Measurements from ENCODE around the gene SPTBN4.

SPTBN4 gene

GRCh38 chr19:40603071-40603388 lies 136.2 kb downstream of the SPTBN4 start:
- Histone ChIP-seq H2AFZ (ENCODE audit: low read depth, low read length) (no peak overlapping the region), H3K27me3 (ENCODE audit: insufficient read depth, low read length) (no peaks in the 10 kb centered on the region), H3K9me3 (ENCODE audit: low read length) (no peaks in the 10 kb centered on the region), H3K36me3 (ENCODE audit: insufficient read depth, low read length) (peaks cover 22% of the 10 kb centered on the region), H3K4me1 (ENCODE audit: insufficient read depth, low read length) (peaks cover 11% of the 10 kb centered on the region), H3K4me3 (ENCODE audit: low read length) (no peak overlapping the region)

GRCh38 chr19:40603389-40604170 lies 136.8 kb downstream of the SPTBN4 start:
- H3K27me3 ChIP-seq (ENCODE audit: insufficient read depth, low read length) = no peaks in the 10 kb centered on the region

DNA sequence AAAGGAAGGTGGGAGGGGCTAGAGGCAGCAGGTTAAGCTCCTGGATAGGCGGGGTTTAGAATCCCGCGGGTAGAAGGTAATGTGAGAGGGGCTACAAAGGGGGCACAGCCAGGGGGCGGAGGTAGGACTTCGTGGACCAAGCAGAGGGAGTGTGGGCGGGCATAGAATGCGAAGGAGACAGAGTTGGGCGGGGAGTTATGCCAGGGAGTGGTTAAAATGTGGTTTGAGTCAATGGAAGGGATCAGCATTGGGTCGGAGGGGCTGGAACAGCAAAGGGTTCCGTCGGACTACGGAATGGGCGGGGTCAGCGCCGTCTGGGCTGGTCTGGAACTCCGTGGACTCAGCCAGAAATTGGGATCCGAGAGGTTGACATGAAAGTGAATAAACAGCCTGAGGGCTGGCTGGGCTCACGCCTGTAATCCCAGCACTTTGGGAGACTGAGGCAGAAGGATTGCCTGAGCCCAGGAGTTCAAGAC lies 137.4 kb downstream of the SPTBN4 start:
- Histone ChIP-seq H3K4me3 (ENCODE audit: low read length) (no peak overlapping the region), H2AFZ (ENCODE audit: low read depth, low read length) (no peak overlapping the region), H3K36me3 (ENCODE audit: insufficient read depth, low read length) (peaks cover 26% of the 10 kb centered on the region), H3K9me3 (ENCODE audit: low read length) (no peaks in the 10 kb centered on the region), H3K27me3 (ENCODE audit: insufficient read depth, low read length) (no peaks in the 10 kb centered on the region), H3K4me1 (ENCODE audit: insufficient read depth, low read length) (peaks cover 6% of the 10 kb centered on the region)

More at GRCh38 chr19:40603389-40604170, 136.8 kb downstream of the SPTBN4 start:
- no peak overlapping the region for H2AFZ ChIP-seq (ENCODE audit: low read depth, low read length)
- H3K4me1 ChIP-seq (ENCODE audit: insufficient read depth, low read length) = peaks cover 11% of the 10 kb centered on the region
- no peaks in the 10 kb centered on the region for H3K9me3 ChIP-seq (ENCODE audit: low read length)
- H3K4me3 ChIP-seq (ENCODE audit: low read length) = no peak overlapping the region
- H3K36me3 ChIP-seq (ENCODE audit: insufficient read depth, low read length) = peaks cover 26% of the 10 kb centered on the region

DNA sequence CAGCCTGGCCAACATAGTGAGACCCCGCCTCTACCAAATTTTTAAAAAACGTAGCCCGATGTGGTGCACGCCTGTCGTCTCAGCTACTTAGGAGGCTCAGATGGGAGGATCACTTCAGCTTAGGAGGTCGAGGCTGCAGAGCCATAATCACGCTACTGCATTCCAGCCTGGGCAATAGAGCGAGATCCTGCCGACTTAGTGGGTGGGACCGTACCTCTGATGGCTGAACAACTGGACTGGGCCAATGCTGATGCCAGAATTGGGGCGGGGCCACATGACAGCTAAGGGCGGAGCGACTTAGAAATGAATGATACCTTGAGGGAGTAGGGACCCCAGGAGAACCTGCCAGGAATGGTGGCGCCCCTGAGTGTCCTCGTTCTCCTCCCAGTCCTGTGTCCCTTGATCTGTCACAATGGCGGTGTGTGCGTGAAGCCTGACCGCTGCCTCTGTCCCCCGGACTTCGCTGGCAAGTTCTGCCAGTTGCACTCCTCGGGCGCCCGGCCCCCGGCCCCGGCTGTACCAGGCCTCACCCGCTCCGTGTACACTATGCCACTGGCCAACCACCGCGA lies 137.9 kb downstream of the SPTBN4 start:
- no peaks in the 10 kb centered on the region for H3K27me3 ChIP-seq (ENCODE audit: insufficient read depth, low read length)
- no peaks in the 10 kb centered on the region for H3K9me3 ChIP-seq (ENCODE audit: low read length)
- peaks cover 26% of the 10 kb centered on the region for H3K36me3 ChIP-seq (ENCODE audit: insufficient read depth, low read length)
- peaks cover 1% of the 10 kb centered on the region for H3K4me1 ChIP-seq (ENCODE audit: insufficient read depth, low read length)
- no peak overlapping the region for H2AFZ ChIP-seq (ENCODE audit: low read depth, low read length)
- H3K4me3 ChIP-seq (ENCODE audit: low read length) = no peak overlapping the region

DNA sequence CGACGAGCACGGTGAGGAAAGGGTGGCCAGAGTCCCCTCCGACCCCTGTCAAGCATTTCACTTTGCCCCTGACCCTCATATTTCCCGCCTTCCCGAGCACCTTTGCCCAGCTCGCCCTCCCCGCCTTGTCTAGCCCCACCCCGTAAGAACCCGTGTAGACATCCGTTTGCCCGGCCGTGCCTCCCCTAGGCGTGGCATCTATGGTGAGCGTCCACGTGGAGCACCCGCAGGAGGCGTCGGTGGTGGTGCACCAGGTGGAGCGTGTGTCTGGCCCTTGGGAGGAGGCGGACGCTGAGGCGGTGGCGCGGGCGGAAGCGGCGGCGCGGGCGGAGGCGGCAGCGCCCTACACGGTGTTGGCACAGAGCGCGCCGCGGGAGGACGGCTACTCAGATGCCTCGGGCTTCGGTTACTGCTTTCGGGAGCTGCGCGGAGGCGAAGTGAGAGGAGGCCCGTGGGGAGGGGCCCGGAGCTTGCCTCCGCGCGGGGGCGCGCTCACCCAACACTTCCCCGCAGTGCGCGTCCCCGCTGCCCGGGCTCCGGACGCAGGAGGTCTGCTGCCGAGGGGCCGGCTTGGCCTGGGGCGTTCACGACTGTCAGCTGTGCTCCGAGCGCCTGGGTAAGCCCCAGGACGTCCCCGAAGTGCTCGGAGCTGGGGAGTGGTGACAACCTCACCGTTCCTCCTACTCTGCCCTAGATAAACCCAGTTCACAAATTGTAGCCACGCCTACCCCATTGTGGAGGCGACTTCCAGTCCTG lies 138.6 kb downstream of the SPTBN4 start:
- H3K36me3 ChIP-seq (ENCODE audit: insufficient read depth, low read length) = peaks cover 24% of the 10 kb centered on the region
- H3K4me1 ChIP-seq (ENCODE audit: insufficient read depth, low read length) = no peaks in the 10 kb centered on the region
- no peaks in the 10 kb centered on the region for H3K27me3 ChIP-seq (ENCODE audit: insufficient read depth, low read length)
- H3K9me3 ChIP-seq (ENCODE audit: low read length) = no peaks in the 10 kb centered on the region
- H3K4me3 ChIP-seq (ENCODE audit: low read length) = no peak overlapping the region
- H2AFZ ChIP-seq (ENCODE audit: low read depth, low read length) = no peak overlapping the region

- Histone ChIP-seq H2AFZ (ENCODE audit: low read depth, low read length) (no peak overlapping the region), H3K4me1 (ENCODE audit: insufficient read depth, low read length) (no peaks in the 10 kb centered on the region), H3K4me3 (ENCODE audit: low read length) (no peak overlapping the region), H3K27me3 (ENCODE audit: insufficient read depth, low read length) (no peaks in the 10 kb centered on the region), H3K36me3 (ENCODE audit: insufficient read depth, low read length) (peaks cover 36% of the 10 kb centered on the region), H3K9me3 (ENCODE audit: low read length) (no peaks in the 10 kb centered on the region)
Observed at GRCh38 chr19:40607311-40608239, 140.8 kb downstream of the SPTBN4 start.

- H3K36me3 ChIP-seq (ENCODE audit: insufficient read depth, low read length) = peaks cover 40% of the 10 kb centered on the region
- peaks cover 3% of the 10 kb centered on the region for H3K9me3 ChIP-seq (ENCODE audit: low read length)
- H3K4me1 ChIP-seq (ENCODE audit: insufficient read depth, low read length) = no peaks in the 10 kb centered on the region
- H2AFZ ChIP-seq (ENCODE audit: low read depth, low read length) = no peak overlapping the region
- no peak overlapping the region for H3K4me3 ChIP-seq (ENCODE audit: low read length)
- H3K27me3 ChIP-seq (ENCODE audit: insufficient read depth, low read length) = no peaks in the 10 kb centered on the region
Observed at GRCh38 chr19:40608240-40608621, 141.4 kb downstream of the SPTBN4 start.

DNA sequence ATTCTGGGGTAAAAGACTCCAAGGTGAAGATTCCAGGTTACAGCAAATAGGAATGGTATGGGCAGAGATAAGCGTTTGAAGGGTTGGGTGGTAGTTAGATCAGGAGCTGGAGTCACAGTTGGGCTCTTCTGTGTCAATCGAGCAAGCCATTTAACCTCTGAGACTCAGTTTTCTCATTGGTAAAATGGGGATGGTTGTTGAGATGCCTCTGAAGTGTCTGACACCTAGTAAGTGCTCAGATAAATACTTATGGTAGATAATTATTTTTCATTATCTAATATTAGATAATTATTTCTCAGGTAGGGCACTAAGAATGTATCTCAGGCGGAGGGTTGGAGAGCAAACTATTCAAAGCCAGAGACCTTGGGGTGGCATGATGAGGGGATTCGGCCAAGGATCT lies 142.2 kb downstream of the SPTBN4 start:
- Histone ChIP-seq H3K27me3 (ENCODE audit: insufficient read depth, low read length) (no peaks in the 10 kb centered on the region), H2AFZ (ENCODE audit: low read depth, low read length) (no peak overlapping the region), H3K4me1 (ENCODE audit: insufficient read depth, low read length) (no peaks in the 10 kb centered on the region), H3K4me3 (ENCODE audit: low read length) (no peak overlapping the region), H3K36me3 (ENCODE audit: insufficient read depth, low read length) (peaks cover 45% of the 10 kb centered on the region), H3K9me3 (ENCODE audit: low read length) (peaks cover 4% of the 10 kb centered on the region)

GRCh38 chr19:40609561-40610395 lies 143.0 kb downstream of the SPTBN4 start:
- no peaks in the 10 kb centered on the region for H3K27me3 ChIP-seq (ENCODE audit: insufficient read depth, low read length)
- no peak overlapping the region for H3K4me3 ChIP-seq (ENCODE audit: low read length)
- H3K36me3 ChIP-seq (ENCODE audit: insufficient read depth, low read length) = peaks cover 52% of the 10 kb centered on the region
- H3K9me3 ChIP-seq (ENCODE audit: low read length) = peaks cover 4% of the 10 kb centered on the region
- H3K4me1 ChIP-seq (ENCODE audit: insufficient read depth, low read length) = no peaks in the 10 kb centered on the region
- H2AFZ ChIP-seq (ENCODE audit: low read depth, low read length) = no peak overlapping the region

GRCh38 chr19:40610396-40611064 lies 143.7 kb downstream of the SPTBN4 start:
- peaks cover 4% of the 10 kb centered on the region for H3K9me3 ChIP-seq (ENCODE audit: low read length)
- H2AFZ ChIP-seq (ENCODE audit: low read depth, low read length) = no peak overlapping the region
- H3K36me3 ChIP-seq (ENCODE audit: insufficient read depth, low read length) = peaks cover 46% of the 10 kb centered on the region
- no peaks in the 10 kb centered on the region for H3K27me3 ChIP-seq (ENCODE audit: insufficient read depth, low read length)
- no peaks in the 10 kb centered on the region for H3K4me1 ChIP-seq (ENCODE audit: insufficient read depth, low read length)
- no peak overlapping the region for H3K4me3 ChIP-seq (ENCODE audit: low read length)

DNA sequence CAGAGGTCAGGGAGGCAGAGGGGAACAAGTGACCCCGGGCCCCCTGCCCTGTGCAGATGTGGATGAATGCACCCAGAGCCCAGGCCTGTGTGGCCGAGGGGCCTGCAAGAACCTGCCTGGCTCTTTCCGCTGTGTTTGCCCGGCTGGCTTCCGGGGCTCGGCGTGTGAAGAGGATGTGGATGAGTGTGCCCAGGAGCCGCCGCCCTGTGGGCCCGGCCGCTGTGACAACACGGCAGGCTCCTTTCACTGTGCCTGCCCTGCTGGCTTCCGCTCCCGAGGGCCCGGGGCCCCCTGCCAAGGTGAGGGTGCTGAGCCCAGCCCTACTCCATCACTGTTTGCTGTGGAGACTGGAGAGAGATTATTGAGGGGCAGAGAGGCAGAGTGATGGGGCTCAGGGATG lies 144.3 kb downstream of the SPTBN4 start:
- Histone ChIP-seq H3K27me3 (ENCODE audit: insufficient read depth, low read length) (no peaks in the 10 kb centered on the region), H3K4me3 (ENCODE audit: low read length) (no peak overlapping the region), H3K36me3 (ENCODE audit: insufficient read depth, low read length) (peaks cover 44% of the 10 kb centered on the region)

More for the DNA sequence above, 144.3 kb downstream of the SPTBN4 start:
- Histone ChIP-seq H2AFZ (ENCODE audit: low read depth, low read length) (no peak overlapping the region), H3K4me1 (ENCODE audit: insufficient read depth, low read length) (no peaks in the 10 kb centered on the region), H3K9me3 (ENCODE audit: low read length) (peaks cover 4% of the 10 kb centered on the region)

Measured in neuron (in vitro differentiated cells).